Activated CD4-positive, alpha-beta T cell treated with anti-CD3 and anti-CD28 coated beads for 36 hours (primary cell): Measurements from ENCODE around the gene ZNRF3. TPM values are rescaled to one million over a fixed set of nuclear protein-coding genes. Genes with fewer than 3 reads are reported as not detected.

Source experiments
- ATAC-seq: fragments of 200-7000 bp; cut with Tn5 transposase; one replicate; pipeline ENCODE4 v1.10.0; 2021; ENCODE audit warnings: mild to moderate bottlenecking, moderate library complexity
- CTCF ChIA-PET: fragments of 350-600 bp; sonication (Branson Sonifier 250); formaldehyde crosslinking; loops from one replicate; lab custom pipeline; 2021; ENCODE audit warnings: antibody characterized with exemption; lab: Charles Lee
- POLR2A ChIA-PET: fragments of 350-600 bp; sonication (Branson Sonifier 250); formaldehyde crosslinking; loops from one replicate; lab custom pipeline; 2021; ENCODE audit warnings: antibody characterized with exemption, inconsistent platforms; lab: Charles Lee
- DNase-seq: peaks from one replicate; pipeline ENCODE4 v3.0.0-alpha.2; 2020
- H3K27ac Mint-ChIP-seq: one replicate; pipeline ENCODE4 v1.8.0; 2021; ENCODE audit warnings: mixed read lengths
- H3K27me3 Mint-ChIP-seq: one replicate; pipeline ENCODE4 v1.8.0; 2021; ENCODE audit warnings: mixed read lengths
- H3K36me3 Mint-ChIP-seq: one replicate; pipeline ENCODE4 v1.8.0; 2021; ENCODE audit warnings: low read depth, mixed read lengths
- H3K4me1 Mint-ChIP-seq: one replicate; pipeline ENCODE4 v1.8.0; 2021; ENCODE audit warnings: mixed read lengths
- H3K4me3 Mint-ChIP-seq: one replicate; pipeline ENCODE4 v1.8.0; 2021; ENCODE audit warnings: mild to moderate bottlenecking, moderate library complexity, mixed read lengths
- H3K9me3 Mint-ChIP-seq: one replicate; pipeline ENCODE4 v1.8.0; 2021; ENCODE audit warnings: low read depth, mixed read lengths
- intact Hi-C, 2 experiments: fragments of 100-400 bp; cut with DNase I in 1 of 2; cut with micrococcal nuclease in 1 of 2; formaldehyde crosslinking; loops; one replicate each; pipeline versions ENCODE4 v1.14.2 to v1.15.1; 2022 to 2024; cut with DNase I, micrococcal nuclease
- total RNA-seq, 2 experiments: library from RNA; stranded (reverse); gene quantifications; one replicate each; pipeline ENCODE4 v1.2.3, GENCODE V29; 2021

The ZNRF3 gene
- total RNA-seq, 2 experiments from 2014 or later: 2.3 TPM

DNA sequence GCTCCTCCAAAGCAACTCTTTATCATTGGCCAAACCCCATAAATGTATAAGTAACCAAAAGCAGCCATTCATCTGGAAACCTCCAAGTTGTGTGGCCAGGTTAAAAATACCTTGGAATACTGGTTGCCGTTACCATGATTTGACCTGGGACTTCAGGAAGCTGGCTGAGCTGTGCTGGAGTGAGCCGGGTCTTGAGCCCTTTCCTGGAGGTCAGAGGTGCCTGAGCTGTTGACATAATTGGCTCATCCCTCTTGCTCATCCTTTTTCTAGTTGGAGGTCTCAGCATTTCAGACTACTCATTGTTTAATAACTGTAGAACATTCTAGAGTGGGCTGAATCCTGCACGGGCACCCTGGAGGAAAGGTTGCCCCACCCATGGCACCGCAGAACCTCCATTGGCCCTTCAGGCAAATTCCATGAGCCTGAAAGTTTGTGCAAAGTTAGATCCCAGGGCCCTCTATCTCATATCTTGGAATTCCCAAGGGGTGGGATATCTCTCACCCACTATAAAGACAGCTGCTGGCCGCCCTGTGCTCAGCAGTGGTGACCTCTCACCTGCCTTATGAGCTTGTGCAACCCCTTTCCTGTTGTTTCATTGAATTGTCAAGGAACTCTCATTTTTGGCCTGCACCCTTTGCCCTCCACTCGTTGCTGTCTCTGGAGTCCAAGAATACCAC, 101.2 kb downstream of the ZNRF3 start:
- CTCF ChIA-PET: no interaction called here
- Mint-ChIP-seq H3K27ac (no peak overlapping the region), H3K9me3 (no peaks in the 10 kb centered on the region), H3K27me3 (peaks cover 11% of the 10 kb centered on the region), H3K4me1 (peaks cover 13% of the 10 kb centered on the region), H3K36me3 (peaks cover 9% of the 10 kb centered on the region), H3K4me3 (no peak overlapping the region)
- ATAC-seq (no peak), DNase-seq (no peak)
- intact Hi-C loops: no loop called here
- POLR2A ChIA-PET: no interaction called here

DNA sequence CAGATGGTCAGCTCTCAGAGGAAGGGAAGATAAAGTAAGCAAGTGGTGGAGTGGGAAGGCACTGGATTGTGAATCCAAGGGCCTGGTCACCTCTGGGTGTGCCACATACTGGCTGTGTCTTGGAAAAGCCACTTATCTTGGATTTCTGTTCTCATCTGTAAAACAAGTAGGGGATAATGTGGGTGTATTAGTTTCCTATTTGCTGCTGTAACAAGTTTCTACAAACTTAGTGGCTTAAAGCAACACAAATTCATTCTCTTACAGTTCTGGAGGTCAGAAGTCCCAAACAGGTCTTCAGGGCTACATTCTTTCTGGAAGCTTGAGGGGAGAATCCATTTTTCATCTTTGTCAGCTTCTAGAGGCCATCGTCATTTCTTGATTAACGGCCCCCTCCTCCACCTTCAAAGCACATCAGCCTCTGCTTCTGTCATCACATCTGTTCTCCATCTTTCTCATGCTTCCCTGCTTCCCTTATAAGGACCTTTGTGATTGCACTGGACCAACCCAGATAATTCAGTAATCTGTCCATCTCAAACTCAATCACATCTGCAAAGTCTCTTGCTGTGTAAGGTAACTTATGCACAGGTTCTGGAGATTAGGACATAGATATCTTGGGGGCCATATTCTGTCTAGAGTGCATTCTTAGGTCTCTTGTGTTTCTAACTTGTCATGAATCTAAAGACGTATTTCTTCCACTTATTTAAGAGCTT, 102.4 kb downstream of the ZNRF3 start:
- CTCF ChIA-PET: interaction anchor here (1.2 kb wide), 1 partner anchor 130 kb away, joined by 3 read pairs; no protein-coding TSS in a partner anchor
- ATAC-seq: no peak

GRCh38 chr22:28986366-28986765, 103.0 kb downstream of the ZNRF3 start:
- POLR2A ChIA-PET: no interaction called here
- no peak for ATAC-seq

More for the DNA sequence above, 102.4 kb downstream of the ZNRF3 start:
- no peak overlapping the region for H3K27ac Mint-ChIP-seq
- peaks cover 13% of the 10 kb centered on the region for H3K36me3 Mint-ChIP-seq
- no peak overlapping the region for H3K4me3 Mint-ChIP-seq
- H3K9me3 Mint-ChIP-seq: no peaks in the 10 kb centered on the region
- no peak for DNase-seq
- H3K4me1 Mint-ChIP-seq: peaks cover 14% of the 10 kb centered on the region
- peaks cover 6% of the 10 kb centered on the region for H3K27me3 Mint-ChIP-seq
- intact Hi-C loops: no loop called here
- POLR2A ChIA-PET: no interaction called here

DNA sequence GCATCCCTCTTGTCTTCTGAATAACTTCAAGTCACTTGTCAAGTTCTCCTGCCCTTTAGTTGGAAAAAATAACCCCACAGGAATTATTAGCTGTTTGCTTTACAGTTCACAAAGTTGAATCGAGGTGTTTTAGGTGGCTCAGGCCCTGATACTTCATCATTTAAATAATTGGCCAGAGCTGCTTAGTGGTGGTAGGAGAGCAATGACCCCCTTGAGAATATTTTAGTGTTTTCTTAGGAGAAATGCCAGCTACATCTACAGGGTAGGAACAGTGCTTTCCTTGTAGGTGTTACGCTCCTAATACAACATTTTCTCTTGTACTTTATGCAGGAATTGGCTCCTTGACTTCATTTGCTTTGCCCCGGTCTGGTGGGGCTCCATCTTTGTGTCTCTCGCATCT, 105.1 kb downstream of the ZNRF3 start:
- ChIA-PET CTCF (interaction anchor here (2.3 kb wide), 1 partner anchor 52 kb away, joined by 8 read pairs; no protein-coding TSS in a partner anchor), POLR2A (no interaction called here)

More at GRCh38 chr22:28986366-28986765, 103.0 kb downstream of the ZNRF3 start:
- H3K9me3 Mint-ChIP-seq: no peaks in the 10 kb centered on the region
- no peak for DNase-seq
- no peak overlapping the region for H3K4me3 Mint-ChIP-seq
- H3K27me3 Mint-ChIP-seq: peaks cover 4% of the 10 kb centered on the region
- no peak overlapping the region for H3K27ac Mint-ChIP-seq
- H3K4me1 Mint-ChIP-seq: peaks cover 14% of the 10 kb centered on the region
- CTCF ChIA-PET: interaction anchor here (1.2 kb wide), 1 partner anchor 131 kb away, joined by 3 read pairs; no protein-coding TSS in a partner anchor
- peaks cover 14% of the 10 kb centered on the region for H3K36me3 Mint-ChIP-seq
- intact Hi-C loops: no loop called here

DNA sequence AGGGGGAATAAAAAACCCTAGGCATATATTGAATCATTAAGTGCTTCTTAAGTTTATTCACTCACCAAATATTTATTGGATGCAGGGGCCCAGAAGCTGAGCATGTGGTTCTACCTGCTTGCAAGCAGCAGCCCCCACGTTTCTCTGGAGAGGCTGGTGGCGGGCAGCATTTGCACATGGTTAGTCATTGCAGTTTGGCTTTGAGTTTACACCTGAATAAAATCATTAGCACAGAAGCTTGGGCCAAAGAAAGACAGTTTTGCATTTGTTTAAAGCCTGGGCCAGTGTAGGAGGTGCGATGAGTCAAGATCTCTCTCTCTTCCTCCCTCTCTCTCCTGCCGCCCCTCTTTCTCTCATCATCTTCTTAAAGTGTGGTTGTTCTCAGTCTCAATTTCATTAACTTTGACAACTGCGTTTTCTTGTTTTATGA, 105.7 kb downstream of the ZNRF3 start:
- POLR2A ChIA-PET: no interaction called here
- Mint-ChIP-seq H3K4me3 (no peak overlapping the region), H3K27ac (no peak overlapping the region), H3K36me3 (peaks cover 18% of the 10 kb centered on the region), H3K4me1 (peaks cover 14% of the 10 kb centered on the region), H3K27me3 (peaks cover 4% of the 10 kb centered on the region), H3K9me3 (no peaks in the 10 kb centered on the region)
- CTCF ChIA-PET: interaction anchor here (2.3 kb wide), 1 partner anchor 51 kb away, joined by 8 read pairs; no protein-coding TSS in a partner anchor
- ATAC-seq (peak; percentile 84), DNase-seq (peak; percentile 53)
- intact Hi-C loops: no loop called here

More for the DNA sequence above, 105.1 kb downstream of the ZNRF3 start:
- Mint-ChIP-seq H3K4me1 (peaks cover 14% of the 10 kb centered on the region), H3K27ac (no peak overlapping the region), H3K27me3 (peaks cover 5% of the 10 kb centered on the region), H3K36me3 (peaks cover 18% of the 10 kb centered on the region), H3K4me3 (no peak overlapping the region), H3K9me3 (no peaks in the 10 kb centered on the region)
- ATAC-seq (no peak), DNase-seq (no peak)
- intact Hi-C loops: no loop called here

GRCh38 chr22:28989484-28989883, 106.1 kb downstream of the ZNRF3 start:
- Mint-ChIP-seq H3K4me1 (peaks cover 14% of the 10 kb centered on the region), H3K9me3 (no peaks in the 10 kb centered on the region), H3K4me3 (no peak overlapping the region), H3K27ac (no peak overlapping the region), H3K36me3 (peaks cover 18% of the 10 kb centered on the region), H3K27me3 (peaks cover 2% of the 10 kb centered on the region)
- ATAC-seq (no peak), DNase-seq (no peak)
- intact Hi-C loops: no loop called here
- ChIA-PET POLR2A (no interaction called here), CTCF (interaction anchor here (2.3 kb wide), 1 partner anchor 51 kb away, joined by 8 read pairs; no protein-coding TSS in a partner anchor)

DNA sequence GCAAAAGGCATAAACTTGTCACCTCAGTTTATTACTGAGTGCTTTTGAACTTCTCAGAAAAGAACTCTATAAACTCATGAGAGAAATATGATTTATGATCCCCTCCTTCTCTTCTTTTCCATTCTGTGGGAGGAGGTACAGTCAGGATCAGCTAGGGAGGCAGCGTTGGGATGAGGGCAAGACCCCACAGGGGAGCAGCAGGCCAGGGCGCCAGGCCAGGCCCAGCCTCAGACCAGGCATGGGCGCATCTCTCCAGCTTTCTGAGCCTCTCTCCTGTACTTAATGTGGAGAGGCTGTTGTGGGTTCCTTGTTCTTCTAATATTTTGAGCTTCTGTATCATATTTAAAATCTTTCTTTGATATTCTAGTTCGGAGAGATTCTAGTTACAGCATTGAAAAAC, 106.5 kb downstream of the ZNRF3 start:
- DNase-seq: no peak
- intact Hi-C loops: no loop called here
- CTCF ChIA-PET: interaction anchor here (2.3 kb wide), 1 partner anchor 51 kb away, joined by 8 read pairs; no protein-coding TSS in a partner anchor
- POLR2A ChIA-PET: no interaction called here
- Mint-ChIP-seq H3K9me3 (no peaks in the 10 kb centered on the region), H3K27ac (no peak overlapping the region), H3K4me1 (peaks cover 14% of the 10 kb centered on the region), H3K4me3 (no peak overlapping the region), H3K36me3 (peaks cover 18% of the 10 kb centered on the region), H3K27me3 (peaks cover 2% of the 10 kb centered on the region)
- ATAC-seq: no peak

GRCh38 chr22:28992565-28993356, 109.4 kb downstream of the ZNRF3 start:
- H3K36me3 Mint-ChIP-seq: peaks cover 12% of the 10 kb centered on the region
- no peak overlapping the region for H3K27ac Mint-ChIP-seq

GRCh38 chr22:28994522-28994921, 111.2 kb downstream of the ZNRF3 start:
- POLR2A ChIA-PET: no interaction called here
- DNase-seq (no peak), ATAC-seq (no peak)
- Mint-ChIP-seq H3K36me3 (peaks cover 9% of the 10 kb centered on the region), H3K4me1 (peaks cover 2% of the 10 kb centered on the region), H3K27ac (no peak overlapping the region), H3K27me3 (peaks cover 3% of the 10 kb centered on the region), H3K9me3 (no peaks in the 10 kb centered on the region), H3K4me3 (no peak overlapping the region)
- intact Hi-C loops: no loop called here
- CTCF ChIA-PET: no interaction called here

More at GRCh38 chr22:28992565-28993356, 109.4 kb downstream of the ZNRF3 start:
- ATAC-seq: peak; percentile 52
- POLR2A ChIA-PET: no interaction called here
- H3K9me3 Mint-ChIP-seq: no peaks in the 10 kb centered on the region
- intact Hi-C loops: no loop called here
- H3K4me1 Mint-ChIP-seq: peaks cover 14% of the 10 kb centered on the region
- H3K27me3 Mint-ChIP-seq: peaks cover 3% of the 10 kb centered on the region
- CTCF ChIA-PET: interaction anchor here (0.6 to 1.1 kb wide), 3 partner anchors 26 to 848 kb away, joined by 3 read pairs; no protein-coding TSS in a partner anchor
- H3K4me3 Mint-ChIP-seq: no peak overlapping the region
- no peak for DNase-seq

GRCh38 chr22:28995551-28995950, 112.2 kb downstream of the ZNRF3 start:
- Mint-ChIP-seq H3K4me1 (no peaks in the 10 kb centered on the region), H3K4me3 (no peak overlapping the region), H3K27me3 (peaks cover 3% of the 10 kb centered on the region), H3K27ac (no peak overlapping the region), H3K9me3 (no peaks in the 10 kb centered on the region), H3K36me3 (peaks cover 6% of the 10 kb centered on the region)
- intact Hi-C loops: no loop called here
- ATAC-seq: no peak
- CTCF ChIA-PET: no interaction called here
- POLR2A ChIA-PET: interaction anchor here (0.6 kb wide), 1 partner anchor 82 kb away, joined by 10 read pairs; no protein-coding TSS in a partner anchor
- DNase-seq: no peak

DNA sequence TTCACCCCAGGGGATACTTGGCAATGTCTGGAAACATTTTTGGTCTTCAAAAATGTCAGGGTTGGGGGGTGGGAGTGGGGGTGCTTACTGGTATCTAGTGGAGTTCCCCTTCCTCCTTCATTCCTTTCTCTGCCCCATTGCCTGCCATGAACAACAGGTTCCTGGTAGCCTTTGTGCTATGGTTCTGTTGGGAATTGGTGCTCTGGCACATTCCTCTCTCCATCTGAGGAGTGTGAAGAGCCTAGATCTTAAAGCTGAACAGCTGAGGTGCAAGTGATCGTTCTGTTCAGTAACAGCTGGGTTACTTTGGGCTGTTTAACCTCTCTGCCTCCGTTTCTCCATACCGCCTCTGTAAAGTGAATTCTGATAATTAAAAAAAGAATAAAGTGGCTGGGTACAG, 114.0 kb downstream of the ZNRF3 start:
- CTCF ChIA-PET: interaction anchor here (1.1 kb wide), 2 partner anchors 95 to 397 kb away, joined by 3 read pairs; no protein-coding TSS in a partner anchor
- POLR2A ChIA-PET: no interaction called here

More for the DNA sequence above, 114.0 kb downstream of the ZNRF3 start:
- ATAC-seq: no peak
- Mint-ChIP-seq H3K4me1 (no peaks in the 10 kb centered on the region), H3K27me3 (peaks cover 3% of the 10 kb centered on the region), H3K27ac (no peak overlapping the region), H3K4me3 (no peak overlapping the region), H3K36me3 (peaks cover 2% of the 10 kb centered on the region), H3K9me3 (no peaks in the 10 kb centered on the region)
- intact Hi-C loops: no loop called here
- DNase-seq: no peak
